Uterus (tissue), 2 donors: ENCODE measurements around the gene CUL4B.

Source experiments
- CTCF ChIP-seq, 4 experiments: fragments of 200-600 bp in 2 of 4; fragments of 450-650 bp in 2 of 4; sonication (generic) in 2 of 4; IDR thresholded peaks; one replicate each; pipeline ENCODE4 v1.5.1; 2016 to 2019; ENCODE audit warnings: antibody characterized with exemption in 4 of 4, mild to moderate bottlenecking in 2 of 4, moderate library complexity in 1 of 4
- POLR2A ChIP-seq, 2 donors: fragments of 450-650 bp; IDR thresholded peaks; one replicate each; pipeline ENCODE4 v1.6.1; 2016; ENCODE audit warnings: antibody characterized with exemption in 2 of 2, mild to moderate bottlenecking in 1 of 2, moderate library complexity in 1 of 2

DNA sequence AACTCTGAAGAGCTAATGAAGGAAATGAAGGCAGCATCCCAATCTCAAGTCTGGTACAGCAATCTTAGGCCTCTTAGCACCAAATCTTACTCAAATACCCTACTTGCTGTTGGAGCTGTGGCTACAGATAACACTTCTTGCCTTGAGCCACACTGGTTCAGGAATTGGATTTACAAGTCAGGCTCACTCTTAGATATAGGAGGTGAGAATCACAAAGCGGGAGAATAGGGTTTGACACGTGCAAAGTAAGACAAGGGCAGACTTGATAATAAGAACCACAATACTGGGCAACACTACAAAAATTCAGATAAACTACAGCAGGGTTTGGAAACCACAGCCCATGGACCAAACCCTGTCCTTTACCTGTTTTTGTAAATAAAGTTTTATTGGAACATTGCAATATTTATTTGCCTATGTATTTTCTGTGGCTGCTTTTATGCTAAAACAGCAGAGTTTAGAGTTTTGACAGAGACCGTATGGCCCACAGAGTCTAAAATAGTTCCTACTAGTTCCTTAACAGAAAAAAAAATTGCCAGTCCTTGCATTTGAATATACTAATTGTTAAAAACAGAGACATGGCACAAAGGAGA, 9.3 kb upstream of the CUL4B start:
- TF ChIP-seq CTCF (IDR thresholded peaks at IDR 0.05), result no peak
- TF ChIP-seq POLR2A (IDR thresholded peaks at IDR 0.05), result no peak
